Liver (tissue), 3 donors: ENCODE data around the gene ACTR1B.
"Not testable (repeated sequence)": the region's sequence is repeated elsewhere in the genome, so short reads cannot be mapped to it uniquely, and the experiment has no call there.

ENCODE experiments used
- CTCF ChIP-seq: fragments of 150-350 bp; IDR thresholded peaks from 2 replicates; pipeline ENCODE4 v1.5.1; 2017; ENCODE audit warnings: improper control_type of control experiment, low read depth, low read length; ENCODE audit not compliant: missing input control
- JUND ChIP-seq, 2 donors: IDR thresholded peaks; 2 replicates each; pipeline ENCODE4 v1.6.1; 2016; ENCODE audit warnings: antibody characterized with exemption in 2 of 2
- TF ChIP-seq, protein P1 (sequence below): IDR thresholded peaks from 2 replicates; pipeline ENCODE4 v1.6.1; 2016; ENCODE audit warnings: antibody characterized with exemption
- donor health status: healthy.
- donor health status: healthy.

GRCh38 chr2:97622976-97623375 lies 40.9 kb downstream of the ACTR1B start:
- TF ChIP-seq CTCF; JUND (IDR thresholded peaks at IDR 0.05): not testable (repeated sequence)
- TF ChIP-seq, protein P1, sequence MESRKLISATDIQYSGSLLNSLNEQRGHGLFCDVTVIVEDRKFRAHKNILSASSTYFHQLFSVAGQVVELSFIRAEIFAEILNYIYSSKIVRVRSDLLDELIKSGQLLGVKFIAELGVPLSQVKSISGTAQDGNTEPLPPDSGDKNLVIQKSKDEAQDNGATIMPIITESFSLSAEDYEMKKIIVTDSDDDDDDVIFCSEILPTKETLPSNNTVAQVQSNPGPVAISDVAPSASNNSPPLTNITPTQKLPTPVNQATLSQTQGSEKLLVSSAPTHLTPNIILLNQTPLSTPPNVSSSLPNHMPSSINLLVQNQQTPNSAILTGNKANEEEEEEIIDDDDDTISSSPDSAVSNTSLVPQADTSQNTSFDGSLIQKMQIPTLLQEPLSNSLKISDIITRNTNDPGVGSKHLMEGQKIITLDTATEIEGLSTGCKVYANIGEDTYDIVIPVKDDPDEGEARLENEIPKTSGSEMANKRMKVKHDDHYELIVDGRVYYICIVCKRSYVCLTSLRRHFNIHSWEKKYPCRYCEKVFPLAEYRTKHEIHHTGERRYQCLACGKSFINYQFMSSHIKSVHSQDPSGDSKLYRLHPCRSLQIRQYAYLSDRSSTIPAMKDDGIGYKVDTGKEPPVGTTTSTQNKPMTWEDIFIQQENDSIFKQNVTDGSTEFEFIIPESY = not testable (repeated sequence)
